Liver (tissue), 3 donors: ENCODE results near the gene GAR1.

Source experiments
- FOXA1 ChIP-seq: IDR thresholded peaks from 2 replicates; pipeline ENCODE4 v1.6.1; 2016; ENCODE audit warnings: antibody characterized with exemption
- GABPA ChIP-seq, 2 donors: IDR thresholded peaks in 1 of 2; conservative IDR thresholded peaks in 1 of 2; 2 replicates each; pipeline ENCODE4 v1.6.1; 2016; ENCODE audit warnings: antibody characterized with exemption in 2 of 2, mild to moderate bottlenecking in 1 of 2, moderate library complexity in 1 of 2
- HNF4A ChIP-seq, 2 donors: conservative IDR thresholded peaks; 2 replicates each; pipeline ENCODE4 v1.6.1; 2016; ENCODE audit warnings: antibody characterized with exemption in 2 of 2, mild to moderate bottlenecking in 2 of 2
- MAX ChIP-seq: IDR thresholded peaks from 2 replicates; pipeline ENCODE4 v1.6.1; 2016; ENCODE audit warnings: antibody characterized with exemption
- NR2F2 ChIP-seq: IDR thresholded peaks from 2 replicates; pipeline ENCODE4 v1.6.1; 2016; ENCODE audit warnings: antibody characterized with exemption
- RAD21 ChIP-seq, 2 donors: IDR thresholded peaks; 2 replicates each; pipeline ENCODE4 v1.6.1; 2016; ENCODE audit warnings: antibody characterized with exemption in 2 of 2, mild to moderate bottlenecking in 2 of 2
- RXRA ChIP-seq, 2 donors: IDR thresholded peaks; 2 replicates each; pipeline ENCODE4 v1.6.1; 2017 to 2018; ENCODE audit warnings: antibody characterized with exemption in 2 of 2, mild to moderate bottlenecking in 1 of 2
- TAF1 ChIP-seq: conservative IDR thresholded peaks from 2 replicates; pipeline ENCODE4 v1.6.1; 2016; ENCODE audit warnings: antibody characterized with exemption, mild to moderate bottlenecking
- YY1 ChIP-seq: IDR thresholded peaks from 2 replicates; pipeline ENCODE4 v1.6.1; 2016; ENCODE audit warnings: antibody characterized with exemption, mild to moderate bottlenecking
- TF ChIP-seq, protein P1 (sequence below): IDR thresholded peaks from 2 replicates; pipeline ENCODE4 v1.6.1; 2016; ENCODE audit warnings: antibody characterized with exemption, mild to moderate bottlenecking
- TF ChIP-seq, protein P2 (sequence below): fragments of 150-350 bp; IDR thresholded peaks from 2 replicates; pipeline ENCODE4 v1.5.1; 2017; ENCODE audit warnings: improper control_type of control experiment, low read depth, low read length; ENCODE audit not compliant: missing input control
- TF ChIP-seq, protein P3 (sequence below): IDR thresholded peaks from 2 replicates; pipeline ENCODE4 v1.6.1; 2016; ENCODE audit warnings: antibody characterized with exemption
- donor health status: healthy.
- donor health status: healthy.

DNA sequence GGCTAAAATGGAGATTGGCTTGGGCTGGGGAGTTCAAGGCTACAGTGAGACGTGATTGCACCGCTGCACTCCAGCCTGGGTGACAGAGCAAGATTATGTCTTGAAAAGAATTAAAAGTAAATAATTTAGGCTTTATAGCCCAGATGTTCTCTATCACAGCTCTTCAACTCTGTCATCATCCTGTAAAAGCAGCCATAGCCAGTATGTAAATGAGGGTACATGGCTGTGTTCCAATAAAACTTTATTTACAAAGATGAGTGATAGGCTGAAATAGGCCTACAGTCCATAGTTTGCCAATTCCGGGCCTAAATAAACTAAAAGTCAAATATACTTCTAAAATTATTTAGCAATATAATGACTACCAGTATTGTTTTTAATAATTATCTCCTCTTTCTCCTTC, 21.4 kb downstream of the GAR1 start:
- TF ChIP-seq, protein P1, sequence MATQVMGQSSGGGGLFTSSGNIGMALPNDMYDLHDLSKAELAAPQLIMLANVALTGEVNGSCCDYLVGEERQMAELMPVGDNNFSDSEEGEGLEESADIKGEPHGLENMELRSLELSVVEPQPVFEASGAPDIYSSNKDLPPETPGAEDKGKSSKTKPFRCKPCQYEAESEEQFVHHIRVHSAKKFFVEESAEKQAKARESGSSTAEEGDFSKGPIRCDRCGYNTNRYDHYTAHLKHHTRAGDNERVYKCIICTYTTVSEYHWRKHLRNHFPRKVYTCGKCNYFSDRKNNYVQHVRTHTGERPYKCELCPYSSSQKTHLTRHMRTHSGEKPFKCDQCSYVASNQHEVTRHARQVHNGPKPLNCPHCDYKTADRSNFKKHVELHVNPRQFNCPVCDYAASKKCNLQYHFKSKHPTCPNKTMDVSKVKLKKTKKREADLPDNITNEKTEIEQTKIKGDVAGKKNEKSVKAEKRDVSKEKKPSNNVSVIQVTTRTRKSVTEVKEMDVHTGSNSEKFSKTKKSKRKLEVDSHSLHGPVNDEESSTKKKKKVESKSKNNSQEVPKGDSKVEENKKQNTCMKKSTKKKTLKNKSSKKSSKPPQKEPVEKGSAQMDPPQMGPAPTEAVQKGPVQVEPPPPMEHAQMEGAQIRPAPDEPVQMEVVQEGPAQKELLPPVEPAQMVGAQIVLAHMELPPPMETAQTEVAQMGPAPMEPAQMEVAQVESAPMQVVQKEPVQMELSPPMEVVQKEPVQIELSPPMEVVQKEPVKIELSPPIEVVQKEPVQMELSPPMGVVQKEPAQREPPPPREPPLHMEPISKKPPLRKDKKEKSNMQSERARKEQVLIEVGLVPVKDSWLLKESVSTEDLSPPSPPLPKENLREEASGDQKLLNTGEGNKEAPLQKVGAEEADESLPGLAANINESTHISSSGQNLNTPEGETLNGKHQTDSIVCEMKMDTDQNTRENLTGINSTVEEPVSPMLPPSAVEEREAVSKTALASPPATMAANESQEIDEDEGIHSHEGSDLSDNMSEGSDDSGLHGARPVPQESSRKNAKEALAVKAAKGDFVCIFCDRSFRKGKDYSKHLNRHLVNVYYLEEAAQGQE = no peak
- TF ChIP-seq, protein P2, sequence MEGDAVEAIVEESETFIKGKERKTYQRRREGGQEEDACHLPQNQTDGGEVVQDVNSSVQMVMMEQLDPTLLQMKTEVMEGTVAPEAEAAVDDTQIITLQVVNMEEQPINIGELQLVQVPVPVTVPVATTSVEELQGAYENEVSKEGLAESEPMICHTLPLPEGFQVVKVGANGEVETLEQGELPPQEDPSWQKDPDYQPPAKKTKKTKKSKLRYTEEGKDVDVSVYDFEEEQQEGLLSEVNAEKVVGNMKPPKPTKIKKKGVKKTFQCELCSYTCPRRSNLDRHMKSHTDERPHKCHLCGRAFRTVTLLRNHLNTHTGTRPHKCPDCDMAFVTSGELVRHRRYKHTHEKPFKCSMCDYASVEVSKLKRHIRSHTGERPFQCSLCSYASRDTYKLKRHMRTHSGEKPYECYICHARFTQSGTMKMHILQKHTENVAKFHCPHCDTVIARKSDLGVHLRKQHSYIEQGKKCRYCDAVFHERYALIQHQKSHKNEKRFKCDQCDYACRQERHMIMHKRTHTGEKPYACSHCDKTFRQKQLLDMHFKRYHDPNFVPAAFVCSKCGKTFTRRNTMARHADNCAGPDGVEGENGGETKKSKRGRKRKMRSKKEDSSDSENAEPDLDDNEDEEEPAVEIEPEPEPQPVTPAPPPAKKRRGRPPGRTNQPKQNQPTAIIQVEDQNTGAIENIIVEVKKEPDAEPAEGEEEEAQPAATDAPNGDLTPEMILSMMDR = no peak
- TF ChIP-seq TAF1 = no peak
- TF ChIP-seq YY1 = no peak
- TF ChIP-seq RAD21 (IDR thresholded peaks at IDR 0.05) = no peak
- TF ChIP-seq GABPA (IDR thresholded peaks at IDR 0.05 in 1 of 2, conservative IDR thresholded peaks at IDR 0.05 in 1 of 2) = no peak
- no peak for TF ChIP-seq RXRA (IDR thresholded peaks at IDR 0.05)
- TF ChIP-seq, protein P3, sequence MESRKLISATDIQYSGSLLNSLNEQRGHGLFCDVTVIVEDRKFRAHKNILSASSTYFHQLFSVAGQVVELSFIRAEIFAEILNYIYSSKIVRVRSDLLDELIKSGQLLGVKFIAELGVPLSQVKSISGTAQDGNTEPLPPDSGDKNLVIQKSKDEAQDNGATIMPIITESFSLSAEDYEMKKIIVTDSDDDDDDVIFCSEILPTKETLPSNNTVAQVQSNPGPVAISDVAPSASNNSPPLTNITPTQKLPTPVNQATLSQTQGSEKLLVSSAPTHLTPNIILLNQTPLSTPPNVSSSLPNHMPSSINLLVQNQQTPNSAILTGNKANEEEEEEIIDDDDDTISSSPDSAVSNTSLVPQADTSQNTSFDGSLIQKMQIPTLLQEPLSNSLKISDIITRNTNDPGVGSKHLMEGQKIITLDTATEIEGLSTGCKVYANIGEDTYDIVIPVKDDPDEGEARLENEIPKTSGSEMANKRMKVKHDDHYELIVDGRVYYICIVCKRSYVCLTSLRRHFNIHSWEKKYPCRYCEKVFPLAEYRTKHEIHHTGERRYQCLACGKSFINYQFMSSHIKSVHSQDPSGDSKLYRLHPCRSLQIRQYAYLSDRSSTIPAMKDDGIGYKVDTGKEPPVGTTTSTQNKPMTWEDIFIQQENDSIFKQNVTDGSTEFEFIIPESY = no peak
- TF ChIP-seq MAX = no peak
- TF ChIP-seq HNF4A (conservative IDR thresholded peaks at IDR 0.05) = no peak
- no peak for TF ChIP-seq FOXA1
- TF ChIP-seq NR2F2 = no peak
